Measurements from ENCODE around the gene SPRED3.

DNA sequence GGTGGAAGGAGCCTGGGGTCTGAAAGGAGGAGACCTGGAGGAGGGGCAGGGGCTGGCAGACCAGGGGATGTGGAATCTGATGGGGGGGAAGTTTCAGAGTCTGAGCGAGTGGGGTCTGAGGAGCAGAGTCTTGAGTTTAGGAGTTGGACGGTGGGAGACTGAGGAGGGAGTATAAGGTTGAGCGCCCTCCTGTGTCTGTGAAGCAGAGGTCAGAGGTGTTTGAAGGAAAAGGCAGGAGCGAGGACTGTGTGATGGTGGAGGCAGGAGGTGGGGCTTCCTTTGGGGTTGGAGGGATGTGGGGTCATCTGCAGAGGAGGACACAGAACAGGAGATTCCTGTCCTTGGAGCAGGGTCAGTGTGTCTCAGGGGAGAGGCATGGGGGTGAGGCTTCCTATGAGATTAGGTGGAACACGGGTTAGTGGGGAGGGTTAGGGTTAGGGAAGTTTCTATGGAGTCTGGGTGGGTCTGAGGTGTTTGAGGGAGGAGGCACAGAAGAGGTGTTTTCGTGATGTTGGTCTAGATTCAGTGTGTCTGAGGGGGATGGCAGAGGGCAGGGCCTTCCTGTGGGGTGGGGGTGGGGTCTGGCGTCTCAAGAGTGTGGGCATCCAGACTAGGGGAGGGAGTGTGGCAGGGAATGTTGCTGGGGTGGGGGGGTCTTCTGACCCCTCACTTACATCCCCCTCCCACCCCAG lies 53.3 kb downstream of the SPRED3 start:
- TF ChIP-seq YY1 (IDR thresholded peaks at IDR 0.05; ENCODE audit: insufficient read depth, insufficient read length) (no peak), ZNF274 (IDR thresholded peaks at IDR 0.05; ENCODE audit: low read depth, low read length) (no peak)

Measured in NT2/D1 (cell line).